Keratinocyte (primary cell): ENCODE data around the gene FRRS1L.

ENCODE experiments used
- EZH2 ChIP-seq: IDR thresholded peaks from one replicate; pipeline ENCODE4 v1.6.1; 2012; ENCODE audit warnings: inconsistent platforms, mild to moderate bottlenecking, low read length, moderate library complexity
- TF ChIP-seq, protein P1 (sequence below), 3 experiments: IDR thresholded peaks in 1 of 3; conservative IDR thresholded peaks in 1 of 3; optimal IDR thresholded peaks in 1 of 3; 2 replicates in 2 of 3; 3 replicates in 1 of 3; pipeline versions ENCODE3 to v1.5.1; 2011; ENCODE audit warnings: low read length in 3 of 3, mild to moderate bottlenecking in 3 of 3, moderate library complexity in 2 of 3, control low read depth in 1 of 3, inconsistent platforms in 1 of 3; ENCODE audit not compliant: insufficient read depth in 2 of 3; ENCODE audit errors: extremely low read depth in 1 of 3

DNA sequence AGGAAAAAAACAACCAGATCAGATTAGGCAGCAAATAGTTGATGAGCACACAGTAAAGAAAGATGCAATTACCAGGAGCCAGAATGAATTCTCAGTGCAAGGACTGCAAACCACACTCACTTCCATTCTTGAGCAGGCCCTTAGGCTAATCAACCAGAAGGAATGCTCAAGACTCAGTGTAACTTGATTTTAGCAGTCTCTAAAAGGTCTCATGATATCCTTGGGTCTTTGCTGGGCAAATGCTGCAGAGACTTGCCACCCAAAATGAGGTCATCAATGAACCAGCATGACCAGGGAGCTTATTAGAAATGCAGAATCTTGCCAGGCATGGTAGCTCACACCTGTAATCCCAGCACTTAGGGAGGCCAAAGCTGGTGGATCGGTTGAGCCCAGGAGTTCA, 27.2 kb downstream of the FRRS1L start:
- no peak for TF ChIP-seq EZH2
- TF ChIP-seq, protein P1, sequence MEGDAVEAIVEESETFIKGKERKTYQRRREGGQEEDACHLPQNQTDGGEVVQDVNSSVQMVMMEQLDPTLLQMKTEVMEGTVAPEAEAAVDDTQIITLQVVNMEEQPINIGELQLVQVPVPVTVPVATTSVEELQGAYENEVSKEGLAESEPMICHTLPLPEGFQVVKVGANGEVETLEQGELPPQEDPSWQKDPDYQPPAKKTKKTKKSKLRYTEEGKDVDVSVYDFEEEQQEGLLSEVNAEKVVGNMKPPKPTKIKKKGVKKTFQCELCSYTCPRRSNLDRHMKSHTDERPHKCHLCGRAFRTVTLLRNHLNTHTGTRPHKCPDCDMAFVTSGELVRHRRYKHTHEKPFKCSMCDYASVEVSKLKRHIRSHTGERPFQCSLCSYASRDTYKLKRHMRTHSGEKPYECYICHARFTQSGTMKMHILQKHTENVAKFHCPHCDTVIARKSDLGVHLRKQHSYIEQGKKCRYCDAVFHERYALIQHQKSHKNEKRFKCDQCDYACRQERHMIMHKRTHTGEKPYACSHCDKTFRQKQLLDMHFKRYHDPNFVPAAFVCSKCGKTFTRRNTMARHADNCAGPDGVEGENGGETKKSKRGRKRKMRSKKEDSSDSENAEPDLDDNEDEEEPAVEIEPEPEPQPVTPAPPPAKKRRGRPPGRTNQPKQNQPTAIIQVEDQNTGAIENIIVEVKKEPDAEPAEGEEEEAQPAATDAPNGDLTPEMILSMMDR (optimal IDR thresholded peaks at IDR 0.05 in 1 of 3, IDR thresholded peaks at IDR 0.05 in 1 of 3, conservative IDR thresholded peaks at IDR 0.05 in 1 of 3; ENCODE audit: extremely low read depth in 1 of 3, insufficient read depth in 2 of 3, low read length in 3 of 3) = no peak
